ENCODE measurements around the gene LMO7.

The LMO7 gene

GRCh38 chr13:75806117-75806516 is 170.0 kb downstream of the LMO7 start:
- DNase-seq, result no peak

- no peak for DNase-seq
Observed at GRCh38 chr13:75811361-75811760, 175.2 kb downstream of the LMO7 start.

- peak; percentile 3 for DNase-seq
Observed at GRCh38 chr13:75811841-75812240, 175.7 kb downstream of the LMO7 start.

GRCh38 chr13:75812751-75813181 is 176.6 kb downstream of the LMO7 start:
- DNase-seq, result no peak

- no peak for DNase-seq
Observed at GRCh38 chr13:75813323-75813722, 177.2 kb downstream of the LMO7 start.

- no peak for DNase-seq
Observed at GRCh38 chr13:75818179-75818967, 182.2 kb downstream of the LMO7 start.

- DNase-seq, result no peak
Observed at GRCh38 chr13:75818968-75819225, 182.8 kb downstream of the LMO7 start.

GRCh38 chr13:75825161-75825560 is 189.0 kb downstream of the LMO7 start:
- no peak for DNase-seq

- no peak for DNase-seq
Observed at GRCh38 chr13:75825594-75825993, 189.5 kb downstream of the LMO7 start.

GRCh38 chr13:75826391-75826790 is 190.3 kb downstream of the LMO7 start:
- no peak for DNase-seq

GRCh38 chr13:75829830-75830229 is 193.7 kb downstream of the LMO7 start:
- DNase-seq, result no peak

GRCh38 chr13:75830842-75831241 is 194.7 kb downstream of the LMO7 start:
- DNase-seq, result no peak

- DNase-seq, result no peak
Observed at GRCh38 chr13:75831389-75831788, 195.3 kb downstream of the LMO7 start.

GRCh38 chr13:75832812-75833211 is 196.7 kb downstream of the LMO7 start:
- no peak for DNase-seq

- no peak for DNase-seq
Observed at GRCh38 chr13:75836441-75836840, 200.3 kb downstream of the LMO7 start.

- peak; percentile 3 for DNase-seq
Observed at GRCh38 chr13:75838366-75839005, 202.4 kb downstream of the LMO7 start.

GRCh38 chr13:75839406-75839805 is 203.3 kb downstream of the LMO7 start:
- DNase-seq, result peak; percentile 31

- no peak for DNase-seq
Observed at GRCh38 chr13:75841905-75842304, 205.8 kb downstream of the LMO7 start.

- no peak for DNase-seq
Observed at GRCh38 chr13:75843074-75843473, 206.9 kb downstream of the LMO7 start.

- DNase-seq, result no peak
Observed at GRCh38 chr13:75843991-75844390, 207.9 kb downstream of the LMO7 start.

- no peak for DNase-seq
Observed at GRCh38 chr13:75847588-75847987, 211.5 kb downstream of the LMO7 start.

GRCh38 chr13:75850916-75851315 is 214.8 kb downstream of the LMO7 start:
- no peak for DNase-seq

- DNase-seq, result no peak
Observed at GRCh38 chr13:75855216-75855615, 219.1 kb downstream of the LMO7 start.

- no peak for DNase-seq
Observed at GRCh38 chr13:75855847-75856246, 219.7 kb downstream of the LMO7 start.

GRCh38 chr13:75857291-75857690 is 221.2 kb downstream of the LMO7 start:
- no peak for DNase-seq

All from suppressor macrophage treated with lipopolysaccharide for 4 hours (primary cell).